Measurements from ENCODE around the gene RIMOC1.

- TF ChIP-seq CTCF (conservative IDR thresholded peaks at IDR 0.05; ENCODE audit: low read length) (no peak), EZH2phosphoT487 (IDR thresholded peaks at IDR 0.05; ENCODE audit: borderline replicate concordance, low read depth, low read length) (no peak)
Measured at GRCh38 chr5:41878643-41879478, 25.3 kb upstream of the RIMOC1 start.
